A673 (cell line): Measurements from ENCODE around the gene ACP1.

Experiments used
- CTCF ChIP-seq: fragments of 300-800, 200-600 bp; sonication (generic); conservative IDR thresholded peaks from 2 replicates; pipeline ENCODE4 v1.5.1; 2017; ENCODE audit warnings: low read depth, mild to moderate bottlenecking, antibody characterized with exemption, low read length, moderate library complexity, mixed read lengths
- EZH2 ChIP-seq: fragments of 200-600 bp; sonication (generic); IDR thresholded peaks from 2 replicates; pipeline ENCODE4 v1.6.1; 2017; ENCODE audit warnings: borderline replicate concordance, low read depth, mild to moderate bottlenecking, mixed read lengths, antibody characterized with exemption, low read length; ENCODE audit not compliant: poor library complexity, severe bottlenecking

GRCh38 chr2:246489-247144 is 18.1 kb upstream of the ACP1 start:
- TF ChIP-seq CTCF = peak; percentile 71
- no peak for TF ChIP-seq EZH2
